Adrenal gland (tissue), 5 donors: Measurements from ENCODE around the gene RABGAP1L.

Source experiments
- CTCF ChIP-seq, 6 experiments: fragments of 450-650 bp in 4 of 6; fragments of 200-600 bp in 2 of 6; sonication (generic) in 1 of 6; IDR thresholded peaks; 1 replicate in 5 of 6; 2 replicates in 1 of 6; pipeline versions ENCODE4 v1.5.1 to v1.8.0; 2016 to 2021; ENCODE audit warnings: antibody characterized with exemption in 6 of 6, mild to moderate bottlenecking in 2 of 6, moderate library complexity in 1 of 6
- POLR2A ChIP-seq, 2 donors: fragments of 450-650 bp; IDR thresholded peaks; one replicate each; pipeline ENCODE4 v1.6.1; 2017; ENCODE audit warnings: antibody characterized with exemption in 2 of 2, mild to moderate bottlenecking in 2 of 2, moderate library complexity in 1 of 2
- donor health status: DM: no; HTN: no; CAD: no.

DNA sequence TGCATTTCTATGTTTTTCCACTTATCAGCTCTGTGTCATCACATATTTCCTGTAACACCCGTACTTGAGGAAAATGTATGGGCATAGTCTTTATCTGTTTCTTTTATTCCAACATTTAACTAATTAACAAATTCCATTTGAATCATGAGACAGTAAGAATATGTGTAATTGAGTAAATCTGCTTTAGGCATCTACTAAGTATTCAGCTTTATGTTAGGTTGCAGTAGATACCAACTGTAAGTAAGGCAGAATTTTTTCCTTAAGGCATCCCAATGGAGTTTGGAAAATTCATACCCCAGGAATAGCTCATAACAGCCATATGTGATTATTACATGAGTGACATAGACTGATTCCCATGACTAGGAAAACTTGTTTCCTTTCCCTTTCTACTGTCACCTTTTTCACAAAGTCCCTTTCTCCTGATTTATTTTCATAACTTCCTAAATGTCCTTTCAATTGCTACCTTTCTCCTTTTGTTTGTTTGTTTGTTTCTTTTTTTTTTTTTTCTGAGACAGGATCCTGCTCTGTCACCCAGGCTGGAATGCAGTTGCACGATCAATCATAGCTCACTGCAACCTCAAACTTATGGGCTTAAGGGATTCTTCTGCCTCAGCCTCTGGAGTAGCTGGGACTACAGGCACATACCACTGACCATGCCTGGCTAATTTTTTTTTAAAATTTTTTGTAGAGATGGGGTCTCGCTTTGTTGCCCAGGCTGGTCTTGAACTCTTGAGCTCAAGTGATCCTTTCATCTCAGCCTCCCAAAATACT is 780.6 kb downstream of the RABGAP1L start:
- TF ChIP-seq CTCF (IDR thresholded peaks at IDR 0.05): no peak
- TF ChIP-seq POLR2A (IDR thresholded peaks at IDR 0.05): no peak
